GM23338 (cell line): ENCODE data around the gene ZNF155. TPM values are rescaled to one million over a fixed set of nuclear protein-coding genes. Genes with fewer than 3 reads are reported as not detected.

ENCODE experiments used
- ATAC-seq: fragments of 200-7000 bp; cut with Tn5 transposase; 3 replicates; pipeline ENCODE4 v1.9.1; 2020
- DNase-seq: peaks from one replicate; pipeline ENCODE4 v3.0.0-alpha.2; 2015; ENCODE audit warnings: low spot score
- H2AFZ ChIP-seq: fragments of 200-600 bp; sonication (generic); 2 replicates; pipeline ENCODE4 v1.8.0; 2016; ENCODE audit warnings: antibody characterized with exemption, mild to moderate bottlenecking, moderate library complexity
- H3F3A ChIP-seq: fragments of 200-600 bp; sonication (generic); replicated peaks from 2 replicates; pipeline ENCODE4 v1.8.0; 2017; ENCODE audit warnings: antibody characterized with exemption, mixed run types, low read depth
- H3K27ac ChIP-seq: fragments of 200-600 bp; sonication (generic); 2 replicates; pipeline ENCODE4 v1.6.1; 2016; ENCODE audit warnings: low read depth
- H3K27me3 ChIP-seq: fragments of 200-600 bp; sonication (generic); 2 replicates; pipeline ENCODE4 v1.8.0; 2016; ENCODE audit warnings: mild to moderate bottlenecking, mixed run types, moderate library complexity; ENCODE audit not compliant: insufficient read depth
- H3K36me3 ChIP-seq: fragments of 200-600 bp; sonication (generic); 2 replicates; pipeline ENCODE4 v1.8.0; 2016; ENCODE audit warnings: mild to moderate bottlenecking; ENCODE audit not compliant: insufficient read depth
- H3K4me1 ChIP-seq: fragments of 200-600 bp; sonication (generic); 2 replicates; pipeline ENCODE4 v1.8.0; 2016; ENCODE audit warnings: mild to moderate bottlenecking, moderate library complexity; ENCODE audit not compliant: insufficient read depth
- H3K4me2 ChIP-seq: fragments of 200-600 bp; sonication (generic); 2 replicates; pipeline ENCODE4 v1.7.1; 2017; ENCODE audit warnings: mixed run types
- H3K4me3 ChIP-seq: fragments of 200-600 bp; sonication (generic); 2 replicates; pipeline ENCODE4 v1.6.1; 2016; ENCODE audit warnings: mixed run types
- H3K79me2 ChIP-seq: fragments of 200-600 bp; sonication (generic); replicated peaks from 2 replicates; pipeline ENCODE4 v1.8.0; 2017; ENCODE audit warnings: mild to moderate bottlenecking; ENCODE audit not compliant: insufficient read depth
- H3K9me2 ChIP-seq: fragments of 200-600 bp; sonication (generic); 2 replicates; pipeline ENCODE4 v1.8.0; 2017; ENCODE audit not compliant: insufficient read depth
- H4K20me1 ChIP-seq: fragments of 200-600 bp; sonication (generic); replicated peaks from 2 replicates; pipeline ENCODE4 v1.8.0; 2017; ENCODE audit warnings: mild to moderate bottlenecking; ENCODE audit not compliant: insufficient read depth
- H3K27ac Mint-ChIP-seq: 2 replicates; pipeline ENCODE4 v1.8.0; 2020; ENCODE audit warnings: inconsistent platforms, mild to moderate bottlenecking, moderate library complexity, mixed read lengths
- H3K27me3 Mint-ChIP-seq: 3 replicates; pipeline ENCODE4 v1.8.0; 2022; ENCODE audit warnings: low read depth, mild to moderate bottlenecking, moderate library complexity, mixed read lengths, inconsistent platforms; ENCODE audit not compliant: insufficient read depth, poor library complexity
- H3K36me3 Mint-ChIP-seq: 3 replicates; pipeline ENCODE4 v1.8.0; 2021; ENCODE audit warnings: low read depth, mild to moderate bottlenecking, inconsistent platforms, moderate library complexity, mixed read lengths
- H3K4me1 Mint-ChIP-seq: 3 replicates; pipeline ENCODE4 v1.8.0; 2020; ENCODE audit warnings: mild to moderate bottlenecking, inconsistent platforms, mixed read lengths
- H3K4me3 Mint-ChIP-seq: 3 replicates; pipeline ENCODE4 v1.8.0; 2021; ENCODE audit warnings: moderate library complexity, mild to moderate bottlenecking, inconsistent platforms, mixed read lengths
- H3K9me3 Mint-ChIP-seq: 3 replicates; pipeline ENCODE4 v1.8.0; 2020; ENCODE audit warnings: moderate library complexity, mild to moderate bottlenecking, inconsistent platforms, mixed read lengths
- CREB1 ChIP-seq: fragments of 250-450 bp; sonication (Bioruptor Pico); IDR thresholded peaks from 2 replicates; pipeline ENCODE4 v1.5.0; 2020; ENCODE audit warnings: low read depth, mild to moderate bottlenecking, moderate library complexity
- CTCF ChIP-seq, 2 experiments: fragments of 200-600 bp in 1 of 2; sonication (generic) in 1 of 2; conservative IDR thresholded peaks; 2 replicates each; pipeline versions ENCODE4 v1.5.1 to v1.6.1; 2016 to 2017; ENCODE audit warnings: antibody characterized with exemption in 2 of 2, low read depth in 2 of 2, mild to moderate bottlenecking in 2 of 2, moderate library complexity in 1 of 2
- ETS1 ChIP-seq: IDR thresholded peaks from 2 replicates; pipeline ENCODE4 v1.6.1; 2016; ENCODE audit warnings: antibody characterized with exemption
- EZH2 ChIP-seq: fragments of 200-600 bp; sonication (generic); IDR thresholded peaks from one replicate; pipeline ENCODE4 v1.8.0; 2017; ENCODE audit warnings: antibody characterized with exemption, mild to moderate bottlenecking, low read depth; ENCODE audit not compliant: unreplicated experiment
- EZH2phosphoT487 ChIP-seq: fragments of 200-600 bp; sonication (generic); IDR thresholded peaks from one replicate; pipeline ENCODE4 v1.8.1; 2018; ENCODE audit warnings: antibody characterized with exemption; ENCODE audit not compliant: unreplicated experiment
- JUNB ChIP-seq: IDR thresholded peaks from one replicate; pipeline ENCODE4 v1.6.1; 2016; ENCODE audit warnings: antibody characterized with exemption; ENCODE audit not compliant: unreplicated experiment
- NANOG ChIP-seq: IDR thresholded peaks from 2 replicates; pipeline ENCODE4 v1.6.1; 2016; ENCODE audit warnings: antibody characterized with exemption, borderline replicate concordance
- POLR2AphosphoS5 ChIP-seq: IDR thresholded peaks from 2 replicates; pipeline ENCODE4 v1.6.1; 2016; ENCODE audit warnings: antibody characterized with exemption, low read depth
- STAT1 ChIP-seq: IDR thresholded peaks from one replicate; pipeline ENCODE4 v1.6.1; 2016; ENCODE audit warnings: antibody characterized with exemption; ENCODE audit not compliant: unreplicated experiment
- ZNF114 ChIP-seq: fragments of 250-450 bp; sonication (Bioruptor Pico); IDR thresholded peaks from 2 replicates; pipeline ENCODE4 v1.5.0; 2020; ENCODE audit warnings: mild to moderate bottlenecking, moderate library complexity
- ZNF331 ChIP-seq: fragments of 250-450 bp; sonication (Bioruptor Pico); IDR thresholded peaks from 2 replicates; pipeline ENCODE4 v1.5.0; 2020; ENCODE audit warnings: low read depth, mild to moderate bottlenecking, moderate library complexity
- ZNF462 ChIP-seq: fragments of 250-450 bp; sonication (Bioruptor Pico); IDR thresholded peaks from 2 replicates; pipeline ENCODE4 v1.5.0; 2020; ENCODE audit warnings: mild to moderate bottlenecking, moderate library complexity
- long read RNA-seq: library from polyadenylated mRNA; unstranded; transcript quantifications from one replicate; pipeline ENCODE4 v2.0.0, GENCODE V29; 2020; ENCODE audit not compliant: unreplicated experiment
- polyA plus RNA-seq: library from polyadenylated mRNA; unstranded; fragments of >200 nt; fragmentation: Nextera tagmentation; extraction: Ambion mirVana; gene quantifications from 2 replicates; pipeline ENCODE4 v1.2.1, GENCODE V29; 2016
- total RNA-seq: library from RNA; depleted of rRNA; stranded (reverse); fragments of >200 nt; shearing (Covaris generic); gene quantifications from 2 replicates; pipeline ENCODE4 v1.2.3, GENCODE V29; 2014; rRNA removed
- TF ChIP-seq, protein P1 (sequence below): IDR thresholded peaks from one replicate; pipeline ENCODE4 v1.6.1; 2018; ENCODE audit warnings: antibody characterized with exemption; ENCODE audit not compliant: unreplicated experiment

The ZNF155 gene
- total RNA-seq (6.0 and 7.8 TPM in 2 replicates), polyA plus RNA-seq (2.9 and 3.8 TPM in 2 replicates)
- long read RNA-seq, partial matches to known transcripts, result 1 of 4 reads
- long read RNA-seq, other reads (novel, unspliced or antisense), result 2 of 4 reads

DNA sequence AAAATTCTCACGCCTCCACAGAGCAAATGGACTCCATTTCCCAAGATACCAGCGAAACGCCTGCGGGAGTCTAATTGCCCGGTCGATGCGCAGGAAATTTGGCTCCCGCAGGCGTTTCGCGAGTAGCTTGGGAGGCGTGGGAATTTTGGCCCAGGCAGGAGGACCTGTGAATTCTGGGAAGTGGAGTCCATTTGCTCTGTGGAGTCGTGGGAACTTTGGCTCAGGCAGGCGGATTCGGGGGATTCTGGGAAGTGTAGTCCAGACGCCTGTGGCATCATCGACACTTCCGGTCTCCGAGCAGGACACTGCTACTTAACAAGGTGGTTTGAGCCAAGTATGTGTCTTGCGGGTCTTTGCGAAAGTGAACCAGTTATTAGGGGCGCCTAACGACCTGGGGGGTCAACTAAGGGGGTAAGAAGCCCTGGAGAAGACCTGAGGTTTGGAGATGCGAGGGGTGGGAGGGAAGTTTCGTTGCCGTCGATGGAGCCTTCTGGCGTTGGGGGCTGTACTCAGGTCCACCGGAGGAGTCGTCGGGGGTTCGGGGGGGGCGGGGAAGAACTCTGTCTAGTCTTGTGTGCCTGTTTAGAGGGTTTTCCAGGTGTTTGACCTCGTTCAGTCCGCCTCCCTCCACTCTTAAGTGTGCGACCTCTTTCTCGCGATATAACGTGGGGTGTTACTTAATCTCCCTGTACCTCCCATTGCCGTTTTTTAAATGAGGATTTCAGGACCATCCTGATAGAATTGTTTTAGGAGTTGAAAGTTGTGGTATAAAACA is at the start of gene ZNF155:
Gene ZNF155 (plus strand): TSS at position 277 of the 775 bp plus-strand sequence. CDS start 4,356 bp downstream, outside the sequence.
- Histone ChIP-seq H2AFZ (peak within 1 kb of the TSS; percentile 68), H3K4me1 (no peaks in the 10 kb centered on the region), H3K4me2 (peak within 1 kb of the TSS; percentile 92), H3K36me3 (no peaks in the 10 kb centered on the region; the same call in 1 of the 2 replicates), H3K9me2 (peaks cover 3% of the 10 kb centered on the region; the same call in 1 of the 2 replicates), H3K27ac (no peak within 1 kb of the TSS), H3K27me3 (no peaks in the 10 kb centered on the region), H4K20me1 (no peaks in the 10 kb centered on the region), H3K4me3 (peak within 1 kb of the TSS; percentile 64), H3K79me2 (peaks cover 8% of the 10 kb centered on the region; the same call in 1 of the 2 replicates), H3F3A (no peaks in the 10 kb centered on the region)
- ATAC-seq (peak; percentile 99), DNase-seq (peak; percentile 99)
- TF ChIP-seq, protein P1, sequence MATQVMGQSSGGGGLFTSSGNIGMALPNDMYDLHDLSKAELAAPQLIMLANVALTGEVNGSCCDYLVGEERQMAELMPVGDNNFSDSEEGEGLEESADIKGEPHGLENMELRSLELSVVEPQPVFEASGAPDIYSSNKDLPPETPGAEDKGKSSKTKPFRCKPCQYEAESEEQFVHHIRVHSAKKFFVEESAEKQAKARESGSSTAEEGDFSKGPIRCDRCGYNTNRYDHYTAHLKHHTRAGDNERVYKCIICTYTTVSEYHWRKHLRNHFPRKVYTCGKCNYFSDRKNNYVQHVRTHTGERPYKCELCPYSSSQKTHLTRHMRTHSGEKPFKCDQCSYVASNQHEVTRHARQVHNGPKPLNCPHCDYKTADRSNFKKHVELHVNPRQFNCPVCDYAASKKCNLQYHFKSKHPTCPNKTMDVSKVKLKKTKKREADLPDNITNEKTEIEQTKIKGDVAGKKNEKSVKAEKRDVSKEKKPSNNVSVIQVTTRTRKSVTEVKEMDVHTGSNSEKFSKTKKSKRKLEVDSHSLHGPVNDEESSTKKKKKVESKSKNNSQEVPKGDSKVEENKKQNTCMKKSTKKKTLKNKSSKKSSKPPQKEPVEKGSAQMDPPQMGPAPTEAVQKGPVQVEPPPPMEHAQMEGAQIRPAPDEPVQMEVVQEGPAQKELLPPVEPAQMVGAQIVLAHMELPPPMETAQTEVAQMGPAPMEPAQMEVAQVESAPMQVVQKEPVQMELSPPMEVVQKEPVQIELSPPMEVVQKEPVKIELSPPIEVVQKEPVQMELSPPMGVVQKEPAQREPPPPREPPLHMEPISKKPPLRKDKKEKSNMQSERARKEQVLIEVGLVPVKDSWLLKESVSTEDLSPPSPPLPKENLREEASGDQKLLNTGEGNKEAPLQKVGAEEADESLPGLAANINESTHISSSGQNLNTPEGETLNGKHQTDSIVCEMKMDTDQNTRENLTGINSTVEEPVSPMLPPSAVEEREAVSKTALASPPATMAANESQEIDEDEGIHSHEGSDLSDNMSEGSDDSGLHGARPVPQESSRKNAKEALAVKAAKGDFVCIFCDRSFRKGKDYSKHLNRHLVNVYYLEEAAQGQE, result no peak
- TF ChIP-seq JUNB (no peak), ETS1 (peak; percentile 98), CTCF (conservative IDR thresholded peaks at IDR 0.05; ENCODE audit: low read depth in 2 of 2) (no peak), EZH2phosphoT487 (no peak), CREB1 (CRISPR knock-in tag) (peak; percentile 67), STAT1 (no peak), ZNF462 (CRISPR knock-in tag) (no peak), NANOG (no peak), ZNF331 (no peak), EZH2 (no peak), POLR2AphosphoS5 (peak; percentile 40; the same call in 1 of the 2 replicates), ZNF114 (no peak)
- Mint-ChIP-seq H3K27ac (peak within 1 kb of the TSS; percentile 97), H3K36me3 (peaks cover 6% of the 10 kb centered on the region), H3K27me3 (peaks cover 3% of the 10 kb centered on the region), H3K4me3 (peak within 1 kb of the TSS; percentile 98), H3K4me1 (no peaks in the 10 kb centered on the region), H3K9me3 (peaks cover 10% of the 10 kb centered on the region)
